Endothelial cell of umbilical vein (primary cell): Measurements from ENCODE around the gene LRRC56. TPM values are rescaled to one million over a fixed set of nuclear protein-coding genes. Genes with fewer than 3 reads are reported as not detected.

ENCODE experiments used
- BruUV-seq: library from RNA; stranded (reverse); fragments of 400-500 nt; replicated peaks from 2 replicates; lab custom pipeline; 2021; lab: Mats Ljungman, UMichigan
- CTCF ChIA-PET: fragments of 300-600, 350-600 bp; sonication (Branson Sonifier 250); formaldehyde crosslinking; loops from one replicate; lab custom pipeline; 2021; ENCODE audit warnings: antibody characterized with exemption, inconsistent platforms; lab: Charles Lee
- POLR2A ChIA-PET: fragments of 300-600, 350-600 bp; sonication (Branson Sonifier 250); formaldehyde crosslinking; loops from one replicate; lab custom pipeline; 2021; ENCODE audit warnings: antibody characterized with exemption, inconsistent platforms; lab: Charles Lee
- DNase-seq: peaks from one replicate; pipeline ENCODE4 v3.0.0-alpha.2; 2011; ENCODE audit warnings: low read depth, low spot score
- FAIRE-seq: peaks from 2 replicates; lab custom pipeline; 2011; peaks lifted over from hg19 to GRCh38; lab: Jason Lieb, UNC
- H2AFZ ChIP-seq: 2 replicates; pipeline ENCODE4 v1.6.0; 2012; ENCODE audit warnings: low read depth, low read length, control low read depth, inconsistent platforms
- H3K27ac ChIP-seq: 2 replicates; pipeline ENCODE4 v1.5.1; 2011; ENCODE audit warnings: low read depth, mild to moderate bottlenecking, control low read depth, low read length, moderate library complexity; ENCODE audit not compliant: insufficient read depth
- H3K27me3 ChIP-seq, 2 experiments: 2 replicates each; pipeline versions ENCODE4 v1.6.0 to v1.6.1; 2011; ENCODE audit warnings: low read length in 2 of 2, mixed read lengths in 1 of 2; ENCODE audit not compliant: control insufficient read depth in 2 of 2, insufficient read depth in 2 of 2
- H3K36me3 ChIP-seq, 2 experiments: 2 replicates in 1 of 2; 3 replicates in 1 of 2; pipeline ENCODE4 v1.5.1; 2011; ENCODE audit warnings: low read length in 2 of 2, mild to moderate bottlenecking in 1 of 2, moderate library complexity in 1 of 2; ENCODE audit not compliant: control insufficient read depth in 2 of 2, insufficient read depth in 2 of 2; ENCODE audit errors: extremely low read depth in 1 of 2
- H3K4me1 ChIP-seq: 3 replicates; pipeline ENCODE4 v1.5.1; 2011; ENCODE audit warnings: mild to moderate bottlenecking, low read length; ENCODE audit not compliant: control insufficient read depth, insufficient read depth; ENCODE audit errors: extremely low read depth
- H3K4me2 ChIP-seq: 2 replicates; pipeline ENCODE4 v1.6.1; 2011; ENCODE audit warnings: low read length, control low read depth, mixed read lengths; ENCODE audit not compliant: insufficient read depth
- H3K4me3 ChIP-seq, 3 experiments: fragments of 200-600 bp in 1 of 3; sonication (generic), shearing (Covaris generic) in 1 of 3; replicated peaks in 1 of 3; 2 replicates each; pipeline ENCODE4 v1.5.1; 2011 to 2016; ENCODE audit warnings: control low read depth in 3 of 3, low read length in 3 of 3, mild to moderate bottlenecking in 2 of 3, inconsistent platforms in 1 of 3, low read depth in 1 of 3, moderate library complexity in 1 of 3; ENCODE audit not compliant: insufficient read depth in 1 of 3
- H3K79me2 ChIP-seq: 2 replicates; pipeline ENCODE4 v1.6.0; 2012; ENCODE audit warnings: low read length, inconsistent platforms; ENCODE audit not compliant: control insufficient read depth, insufficient read depth
- H3K9ac ChIP-seq: replicated peaks from 2 replicates; pipeline ENCODE3; 2011; ENCODE audit warnings: low read length, control low read depth; ENCODE audit not compliant: insufficient read depth; ENCODE audit errors: extremely low read depth
- H3K9me1 ChIP-seq: replicated peaks from 3 replicates; pipeline ENCODE4 v1.6.0; 2011; ENCODE audit warnings: mild to moderate bottlenecking, low read length; ENCODE audit not compliant: control insufficient read depth, insufficient read depth; ENCODE audit errors: extremely low read depth
- H3K9me3 ChIP-seq: replicated peaks from 2 replicates; pipeline ENCODE4 v1.5.1; 2012; ENCODE audit warnings: low read length, inconsistent platforms; ENCODE audit not compliant: control insufficient read depth, insufficient read depth
- H4K20me1 ChIP-seq: replicated peaks from 2 replicates; pipeline ENCODE3; 2011; ENCODE audit warnings: mild to moderate bottlenecking, low read length; ENCODE audit not compliant: control insufficient read depth, insufficient read depth; ENCODE audit errors: extremely low read depth
- EZH2 ChIP-seq: IDR thresholded peaks from 2 replicates; pipeline ENCODE4 v1.6.1; 2012; ENCODE audit warnings: borderline replicate concordance, low read depth, mild to moderate bottlenecking, moderate library complexity, low read length, inconsistent platforms; ENCODE audit not compliant: severe bottlenecking
- FOS ChIP-seq: IDR thresholded peaks from 2 replicates; pipeline ENCODE4 v1.6.1; 2011; ENCODE audit warnings: mild to moderate bottlenecking, low read length, moderate library complexity, borderline replicate concordance; ENCODE audit not compliant: insufficient read depth
- GATA2 ChIP-seq: IDR thresholded peaks from 2 replicates; pipeline ENCODE4 v1.7.0; 2011; ENCODE audit warnings: low read depth, mild to moderate bottlenecking, moderate library complexity, mixed read lengths, low read length; ENCODE audit not compliant: insufficient read length, insufficient read depth
- JUN ChIP-seq: IDR thresholded peaks from 2 replicates; pipeline ENCODE4 v1.6.1; 2011; ENCODE audit warnings: borderline replicate concordance, low read depth; ENCODE audit not compliant: insufficient read length, insufficient read depth
- MYC ChIP-seq: IDR thresholded peaks from one replicate; pipeline ENCODE4 v1.6.1; 2011; ENCODE audit warnings: mild to moderate bottlenecking, low read depth, low read length
- POLR2A ChIP-seq: IDR thresholded peaks from 2 replicates; pipeline ENCODE4 v1.6.1; 2012; ENCODE audit warnings: low read depth, mild to moderate bottlenecking, control low read depth, low read length
- POLR2AphosphoS5 ChIP-seq: IDR thresholded peaks from 2 replicates; pipeline ENCODE4 v1.6.1; 2012; ENCODE audit warnings: low read depth, mild to moderate bottlenecking, control low read depth, low read length, moderate library complexity; ENCODE audit not compliant: insufficient read depth
- dilution Hi-C: fragments of 300-500 bp; cut with MboI; formaldehyde crosslinking; loops from one replicate; pipeline ENCODE4 v1.15.0; 2019; ENCODE audit warnings: low sequenced_read_pairs; ENCODE audit not compliant: extremely low pct_ligation_motif_present
- intact Hi-C: fragments of 100-400 bp; cut with micrococcal nuclease; formaldehyde crosslinking; loops from one replicate; pipeline ENCODE4 v1.10.0; 2022
- polyA plus RNA-seq, 4 experiments: library from polyadenylated mRNA; depleted of rRNA in 3 of 4; stranded (reverse) in 3 of 4; unstranded in 1 of 4; fragments of >200 nt; gene quantifications; 2 replicates each; pipeline versions ENCODE4 v1.2.1 to v1.2.3, GENCODE V29; 2011 to 2012; ENCODE audit warnings: missing spikeins in 1 of 4
- total RNA-seq: library from RNA; stranded (reverse); gene quantifications from 2 replicates; pipeline ENCODE4 v1.2.3, GENCODE V29; 2021
- TF ChIP-seq, protein P1 (sequence below), 2 donors: IDR thresholded peaks; 1 replicate in 1 of 2; 2 replicates in 1 of 2; pipeline ENCODE4 v1.5.1; 2011; ENCODE audit warnings: low read length in 2 of 2, mild to moderate bottlenecking in 2 of 2, moderate library complexity in 2 of 2, control low read depth in 1 of 2, inconsistent platforms in 1 of 2, low read depth in 1 of 2; ENCODE audit not compliant: insufficient read depth in 1 of 2; ENCODE audit errors: extremely low read depth in 1 of 2
- TF ChIP-seq, protein P2 (sequence below): IDR thresholded peaks from 2 replicates; pipeline ENCODE4 v1.6.1; 2011; ENCODE audit not compliant: insufficient read depth, insufficient read length

The LRRC56 gene
- total and polyA plus RNA-seq, 2 donors (not counting 3 experiments of a cell fraction or from before 2014, with no cell fraction given), result 0.47 to 0.55 TPM

DNA sequence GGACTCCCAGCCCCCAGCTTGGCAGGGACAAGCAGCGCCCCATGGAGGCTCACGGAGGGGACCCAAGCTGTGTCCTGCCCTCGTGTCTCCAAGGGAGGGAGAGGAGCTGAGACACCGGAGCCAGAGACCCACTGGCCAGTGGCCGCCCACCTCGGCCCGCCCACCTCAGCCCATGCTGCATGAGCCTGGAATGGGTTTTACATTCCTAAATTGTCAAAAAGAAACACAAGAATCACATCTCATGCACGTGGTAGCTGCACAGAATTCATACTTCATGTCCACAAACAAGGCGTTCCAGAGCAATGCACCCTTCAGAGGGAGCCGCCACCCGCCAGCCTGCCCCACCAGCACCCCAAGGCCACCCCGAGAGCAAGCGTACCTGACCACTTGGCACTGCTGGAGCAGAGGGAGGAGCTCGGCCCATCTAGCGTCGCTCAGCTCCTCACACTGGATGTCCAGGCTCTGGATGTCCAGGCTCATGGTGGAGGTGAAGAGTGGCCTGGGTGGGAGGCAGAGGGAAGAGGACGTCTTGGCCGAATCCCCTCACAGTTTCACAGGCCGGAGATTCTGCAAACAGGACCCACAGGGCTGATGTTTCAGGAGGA, 35.5 kb upstream of the LRRC56 start:
- no peak overlapping the region for H3K4me3 ChIP-seq
- no peak overlapping the region for H3K4me2 ChIP-seq
- CTCF ChIA-PET, result interaction anchor here (1.0 kb wide), 1 partner anchor 32 kb away, joined by 3 read pairs; no protein-coding TSS in a partner anchor
- POLR2A ChIA-PET, result no interaction called here
- peaks cover 17% of the 10 kb centered on the region for H3K79me2 ChIP-seq
- intact Hi-C loops, result no loop called here
- no TSS peak for BruUV-seq
- peaks cover 24% of the 10 kb centered on the region for H3K4me1 ChIP-seq
- dilution Hi-C loops, result no loop called here
- H3K27me3 ChIP-seq, result no peaks in the 10 kb centered on the region
- no peaks in the 10 kb centered on the region for H4K20me1 ChIP-seq
- no peak overlapping the region for H3K27ac ChIP-seq
- H2AFZ ChIP-seq, result no peak overlapping the region
- H3K9me1 ChIP-seq, result no peaks in the 10 kb centered on the region
- peaks cover 3 to 45% of the 10 kb centered on the region in 2 experiments for H3K36me3 ChIP-seq
- TF ChIP-seq, protein P1, sequence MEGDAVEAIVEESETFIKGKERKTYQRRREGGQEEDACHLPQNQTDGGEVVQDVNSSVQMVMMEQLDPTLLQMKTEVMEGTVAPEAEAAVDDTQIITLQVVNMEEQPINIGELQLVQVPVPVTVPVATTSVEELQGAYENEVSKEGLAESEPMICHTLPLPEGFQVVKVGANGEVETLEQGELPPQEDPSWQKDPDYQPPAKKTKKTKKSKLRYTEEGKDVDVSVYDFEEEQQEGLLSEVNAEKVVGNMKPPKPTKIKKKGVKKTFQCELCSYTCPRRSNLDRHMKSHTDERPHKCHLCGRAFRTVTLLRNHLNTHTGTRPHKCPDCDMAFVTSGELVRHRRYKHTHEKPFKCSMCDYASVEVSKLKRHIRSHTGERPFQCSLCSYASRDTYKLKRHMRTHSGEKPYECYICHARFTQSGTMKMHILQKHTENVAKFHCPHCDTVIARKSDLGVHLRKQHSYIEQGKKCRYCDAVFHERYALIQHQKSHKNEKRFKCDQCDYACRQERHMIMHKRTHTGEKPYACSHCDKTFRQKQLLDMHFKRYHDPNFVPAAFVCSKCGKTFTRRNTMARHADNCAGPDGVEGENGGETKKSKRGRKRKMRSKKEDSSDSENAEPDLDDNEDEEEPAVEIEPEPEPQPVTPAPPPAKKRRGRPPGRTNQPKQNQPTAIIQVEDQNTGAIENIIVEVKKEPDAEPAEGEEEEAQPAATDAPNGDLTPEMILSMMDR (IDR thresholded peaks at IDR 0.05; ENCODE audit: extremely low read depth in 1 of 2, insufficient read depth in 1 of 2, low read depth in 1 of 2, low read length in 2 of 2), result no peak
- TF ChIP-seq POLR2AphosphoS5 (no peak), POLR2A (no peak), FOS (no peak), MYC (no peak), GATA2 (no peak), EZH2 (no peak), JUN (no peak)
- TF ChIP-seq, protein P2, sequence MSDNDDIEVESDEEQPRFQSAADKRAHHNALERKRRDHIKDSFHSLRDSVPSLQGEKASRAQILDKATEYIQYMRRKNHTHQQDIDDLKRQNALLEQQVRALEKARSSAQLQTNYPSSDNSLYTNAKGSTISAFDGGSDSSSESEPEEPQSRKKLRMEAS, result no peak
- no peak for DNase-seq
- FAIRE-seq, result no peak
- no peak overlapping the region for H3K9ac ChIP-seq
- no peaks in the 10 kb centered on the region for H3K9me3 ChIP-seq
